HEK293 (cell line): ENCODE measurements around the gene CCM2.
"Not testable (repeated sequence)": the region's sequence is repeated elsewhere in the genome, so short reads cannot be mapped to it uniquely, and the experiment has no call there.

Source experiments
- CTCF ChIP-seq: fragments of 450-650 bp; formaldehyde crosslinking; IDR thresholded peaks from 2 replicates; pipeline ENCODE4 v1.5.1; 2016; ENCODE audit warnings: missing biosample characterization, missing genetic modification characterization
- SP2 ChIP-seq: fragments of 450-650 bp; formaldehyde crosslinking; IDR thresholded peaks from 2 replicates; pipeline ENCODE4 v1.5.1; 2016; ENCODE audit warnings: missing biosample characterization, missing genetic modification characterization
- ZFHX2 ChIP-seq: fragments of 450-650 bp; formaldehyde crosslinking; conservative IDR thresholded peaks from 2 replicates; pipeline ENCODE4 v1.5.1; 2016; ENCODE audit warnings: missing biosample characterization, missing genetic modification characterization
- ZNF292 ChIP-seq: fragments of 450-650 bp; formaldehyde crosslinking; IDR thresholded peaks from 2 replicates; pipeline ENCODE4 v1.5.1; 2016; ENCODE audit warnings: low read depth, missing biosample characterization, missing genetic modification characterization, borderline replicate concordance
- ZNF302 ChIP-seq: fragments of 450-650 bp; formaldehyde crosslinking; IDR thresholded peaks from 2 replicates; pipeline ENCODE4 v1.5.1; 2016; ENCODE audit warnings: missing biosample characterization, missing genetic modification characterization, low read depth
- ZNF354C ChIP-seq: fragments of 450-650 bp; formaldehyde crosslinking; IDR thresholded peaks from 2 replicates; pipeline ENCODE4 v1.5.1; 2016; ENCODE audit warnings: missing biosample characterization, missing genetic modification characterization, low read depth, borderline replicate concordance
- ZNF76 ChIP-seq: fragments of 450-650 bp; formaldehyde crosslinking; IDR thresholded peaks from 2 replicates; pipeline ENCODE4; 2016; ENCODE audit warnings: low read depth, missing biosample characterization, missing genetic modification characterization, borderline replicate concordance
- TF ChIP-seq, protein P1 (sequence below): fragments of 450-650 bp; formaldehyde crosslinking; IDR thresholded peaks from 2 replicates; pipeline ENCODE4 v1.5.1; 2016; ENCODE audit warnings: missing biosample characterization, missing genetic modification characterization
- TF ChIP-seq, protein P2 (sequence below): sonication (generic); formaldehyde crosslinking; IDR thresholded peaks from 2 replicates; pipeline ENCODE4 v1.8.1; 2022; ENCODE audit warnings: mild to moderate bottlenecking, moderate library complexity, missing genetic modification reagents

DNA sequence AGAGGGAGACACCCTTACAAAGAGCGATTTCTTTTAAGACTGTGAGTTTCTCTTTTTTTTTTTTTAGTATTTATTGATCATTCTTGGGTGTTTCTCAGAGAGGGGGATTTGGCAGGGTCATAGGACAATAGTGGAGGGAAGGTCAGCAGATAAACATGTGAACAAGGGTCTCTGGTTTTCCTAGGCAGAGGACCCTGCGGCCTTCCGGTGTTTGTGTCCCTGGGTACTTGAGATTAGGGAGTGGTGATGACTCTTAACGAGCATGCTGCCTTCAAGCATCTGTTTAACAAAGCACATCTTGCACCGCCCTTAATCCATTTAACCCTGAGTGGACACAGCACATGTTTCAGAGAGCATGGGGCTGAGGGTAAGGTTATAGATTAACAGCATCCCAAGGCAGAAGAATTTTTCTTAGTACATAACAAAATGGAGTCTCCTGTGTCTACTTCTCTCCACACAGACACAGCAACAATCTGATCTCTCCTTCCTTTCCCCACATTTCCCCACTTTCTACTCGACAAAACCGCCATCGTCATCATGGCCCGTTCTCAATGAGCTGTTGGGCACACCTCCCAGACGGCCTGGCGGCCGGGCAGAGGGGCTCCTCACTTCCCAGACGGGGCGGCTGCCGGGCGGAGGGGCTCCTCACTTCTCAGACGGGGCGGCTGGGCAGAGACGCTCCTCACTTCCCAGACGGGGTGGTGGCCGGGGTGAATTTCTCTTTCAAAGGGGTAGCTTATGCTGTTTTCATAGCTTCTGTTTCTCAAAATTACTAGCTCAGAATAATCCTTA, 7.8 kb upstream of the CCM2 start:
- not testable (repeated sequence) for TF ChIP-seq CTCF, ZFHX2, ZNF292, ZNF302, ZNF354C, ZNF76, SP2 (tag by site-specific recombination)
- TF ChIP-seq, protein P1, sequence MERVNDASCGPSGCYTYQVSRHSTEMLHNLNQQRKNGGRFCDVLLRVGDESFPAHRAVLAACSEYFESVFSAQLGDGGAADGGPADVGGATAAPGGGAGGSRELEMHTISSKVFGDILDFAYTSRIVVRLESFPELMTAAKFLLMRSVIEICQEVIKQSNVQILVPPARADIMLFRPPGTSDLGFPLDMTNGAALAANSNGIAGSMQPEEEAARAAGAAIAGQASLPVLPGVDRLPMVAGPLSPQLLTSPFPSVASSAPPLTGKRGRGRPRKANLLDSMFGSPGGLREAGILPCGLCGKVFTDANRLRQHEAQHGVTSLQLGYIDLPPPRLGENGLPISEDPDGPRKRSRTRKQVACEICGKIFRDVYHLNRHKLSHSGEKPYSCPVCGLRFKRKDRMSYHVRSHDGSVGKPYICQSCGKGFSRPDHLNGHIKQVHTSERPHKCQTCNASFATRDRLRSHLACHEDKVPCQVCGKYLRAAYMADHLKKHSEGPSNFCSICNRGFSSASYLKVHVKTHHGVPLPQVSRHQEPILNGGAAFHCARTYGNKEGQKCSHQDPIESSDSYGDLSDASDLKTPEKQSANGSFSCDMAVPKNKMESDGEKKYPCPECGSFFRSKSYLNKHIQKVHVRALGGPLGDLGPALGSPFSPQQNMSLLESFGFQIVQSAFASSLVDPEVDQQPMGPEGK (tag by site-specific recombination): not testable (repeated sequence)
- TF ChIP-seq, protein P2, sequence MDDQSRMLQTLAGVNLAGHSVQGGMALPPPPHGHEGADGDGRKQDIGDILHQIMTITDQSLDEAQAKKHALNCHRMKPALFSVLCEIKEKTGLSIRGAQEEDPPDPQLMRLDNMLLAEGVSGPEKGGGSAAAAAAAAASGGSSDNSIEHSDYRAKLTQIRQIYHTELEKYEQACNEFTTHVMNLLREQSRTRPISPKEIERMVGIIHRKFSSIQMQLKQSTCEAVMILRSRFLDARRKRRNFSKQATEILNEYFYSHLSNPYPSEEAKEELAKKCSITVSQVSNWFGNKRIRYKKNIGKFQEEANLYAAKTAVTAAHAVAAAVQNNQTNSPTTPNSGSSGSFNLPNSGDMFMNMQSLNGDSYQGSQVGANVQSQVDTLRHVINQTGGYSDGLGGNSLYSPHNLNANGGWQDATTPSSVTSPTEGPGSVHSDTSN: not testable (repeated sequence)
